Body of pancreas (tissue), 4 donors: Measurements from ENCODE around the gene CHRNA10.

ENCODE experiments used
- POLR2A ChIP-seq, 3 donors: fragments of 450-650 bp; IDR thresholded peaks; one replicate each; pipeline ENCODE4 v1.6.1; 2016; ENCODE audit warnings: antibody characterized with exemption in 3 of 3, mild to moderate bottlenecking in 2 of 3
- TF ChIP-seq, protein P1 (sequence below), 7 experiments: fragments of 450-650 bp in 4 of 7; fragments of 200-600 bp in 3 of 7; sonication (generic) in 3 of 7; IDR thresholded peaks; one replicate each; pipeline ENCODE4 v1.5.1; 2016 to 2019; ENCODE audit warnings: antibody characterized with exemption in 7 of 7

DNA sequence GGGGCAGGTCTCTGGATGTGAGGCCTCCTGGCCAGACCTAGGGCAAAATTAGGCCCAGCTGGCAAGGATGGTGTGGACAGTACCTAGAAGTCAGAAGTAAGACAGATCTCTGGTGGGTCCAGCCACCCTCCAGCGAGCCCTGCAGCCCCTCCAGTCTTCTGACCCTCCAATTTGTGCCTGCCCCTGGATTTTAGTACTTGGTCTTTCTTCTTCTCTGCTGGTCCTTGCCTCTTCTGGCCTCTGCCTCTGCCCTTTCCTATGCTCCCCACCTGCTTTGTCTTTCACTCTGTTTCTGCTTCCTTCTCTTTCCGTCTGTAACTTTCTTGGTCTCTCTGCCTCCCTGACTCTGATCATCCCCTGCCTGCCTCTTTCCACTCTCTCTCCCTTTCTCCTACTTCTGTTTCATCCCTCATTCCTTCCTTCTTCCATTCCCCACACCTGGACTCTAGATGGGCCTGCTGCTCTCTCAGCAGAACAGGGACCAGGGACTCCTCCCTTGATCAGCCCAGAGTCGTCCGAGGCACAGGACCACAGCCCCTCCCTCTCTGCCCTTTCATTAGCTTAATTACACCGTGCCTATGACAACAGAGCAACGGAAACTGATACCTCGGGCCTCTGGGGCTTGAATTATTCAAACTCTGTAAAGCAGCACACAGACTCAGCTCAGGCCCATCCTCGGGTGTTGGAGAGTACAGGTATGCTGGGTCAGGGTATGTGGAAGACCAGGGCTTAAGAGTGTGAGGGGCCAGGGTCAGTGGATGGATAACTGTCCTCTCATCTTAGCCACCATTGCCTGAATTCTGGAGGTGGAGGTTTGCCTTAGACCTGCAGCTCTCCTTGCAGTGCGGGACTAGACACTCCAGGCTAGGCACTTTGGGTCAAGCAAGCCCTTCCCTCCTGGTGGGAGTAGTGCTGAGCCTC, at the start of gene CHRNA10:
- TF ChIP-seq, protein P1, sequence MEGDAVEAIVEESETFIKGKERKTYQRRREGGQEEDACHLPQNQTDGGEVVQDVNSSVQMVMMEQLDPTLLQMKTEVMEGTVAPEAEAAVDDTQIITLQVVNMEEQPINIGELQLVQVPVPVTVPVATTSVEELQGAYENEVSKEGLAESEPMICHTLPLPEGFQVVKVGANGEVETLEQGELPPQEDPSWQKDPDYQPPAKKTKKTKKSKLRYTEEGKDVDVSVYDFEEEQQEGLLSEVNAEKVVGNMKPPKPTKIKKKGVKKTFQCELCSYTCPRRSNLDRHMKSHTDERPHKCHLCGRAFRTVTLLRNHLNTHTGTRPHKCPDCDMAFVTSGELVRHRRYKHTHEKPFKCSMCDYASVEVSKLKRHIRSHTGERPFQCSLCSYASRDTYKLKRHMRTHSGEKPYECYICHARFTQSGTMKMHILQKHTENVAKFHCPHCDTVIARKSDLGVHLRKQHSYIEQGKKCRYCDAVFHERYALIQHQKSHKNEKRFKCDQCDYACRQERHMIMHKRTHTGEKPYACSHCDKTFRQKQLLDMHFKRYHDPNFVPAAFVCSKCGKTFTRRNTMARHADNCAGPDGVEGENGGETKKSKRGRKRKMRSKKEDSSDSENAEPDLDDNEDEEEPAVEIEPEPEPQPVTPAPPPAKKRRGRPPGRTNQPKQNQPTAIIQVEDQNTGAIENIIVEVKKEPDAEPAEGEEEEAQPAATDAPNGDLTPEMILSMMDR (IDR thresholded peaks at IDR 0.05) = no peak
- TF ChIP-seq POLR2A (IDR thresholded peaks at IDR 0.05) = no peak
